Adipose tissue (tissue), 3 donors: ENCODE results near the gene NPAS3. TPM values are rescaled to one million over a fixed set of nuclear protein-coding genes. Genes with fewer than 3 reads are reported as not detected.

Experiments
- H3K27ac ChIP-seq: one replicate; pipeline ENCODE4 v1.5.1; 2013; ENCODE audit warnings: low read depth, low read length
- WGBS, 3 donors: extraction: QIAGEN DNeasy Blood & Tissue Kit; methylation state at CpG; one replicate each; pipeline ENCODE4 v1.1.7; 2013; 5-methylcytosine and 5-hydroxymethylcytosine counted together
- polyA plus RNA-seq, 3 donors: library from polyadenylated mRNA; stranded (reverse); fragments of 200-250 nt; gene quantifications; one replicate each; pipeline ENCODE4 v1.2.3, GENCODE V29; 2013
- donor health status: healthy with polysubstance abuse.
- donor health status: Bipolar disorder and iron deficiency.
- donor health status: healthy.

The NPAS3 gene
- polyA plus RNA-seq, 3 donors, result 0.26 to 2.8 (median 0.51) TPM

GRCh38 chr14:32939254-32940065 lies 781 bp downstream of the NPAS3 start:
- peak overlapping the region; percentile 46 for H3K27ac ChIP-seq
- 0 to 1% (median 1%) methylated on average over 59 to 79 of the region's 80 CpGs for WGBS, 3 donors

GRCh38 chr14:32940066-32940651 lies 1.5 kb downstream of the NPAS3 start:
- WGBS, 3 donors, result 10 to 33% (median 12%) methylated on average over 13 of the region's 13 CpGs

GRCh38 chr14:32940711-32941667 lies 2.3 kb downstream of the NPAS3 start:
- 64 to 78% (median 76%) methylated on average over 7 of the region's 7 CpGs for WGBS, 3 donors
- no peak overlapping the region for H3K27ac ChIP-seq

More at GRCh38 chr14:32940066-32940651, 1.5 kb downstream of the NPAS3 start:
- H3K27ac ChIP-seq, result no peak overlapping the region

- 79 to 88% (median 86%) methylated on average over 2 of the region's 2 CpGs for WGBS, 3 donors
- H3K27ac ChIP-seq, result no peak overlapping the region
These were observed 3.0 kb downstream of the NPAS3 start for GRCh38 chr14:32941668-32942065.

- H3K27ac ChIP-seq, result no peak overlapping the region
- 97 to 100% (median 100%) methylated on average over 1 of the region's 1 CpG for WGBS, 3 donors
These were observed 8.4 kb downstream of the NPAS3 start for GRCh38 chr14:32947081-32947480.

GRCh38 chr14:32947792-32948191 lies 9.1 kb downstream of the NPAS3 start:
- WGBS, 3 donors, result 58 to 69% (median 63%) methylated on average over 2 of the region's 2 CpGs
- no peak overlapping the region for H3K27ac ChIP-seq

- WGBS, 3 donors, result 65 to 88% (median 81%) methylated on average over 2 of the region's 2 CpGs
These were observed 11.9 kb downstream of the NPAS3 start for GRCh38 chr14:32950584-32950983.

GRCh38 chr14:32967421-32967820 lies 28.7 kb downstream of the NPAS3 start:
- H3K27ac ChIP-seq, result no peak overlapping the region
- WGBS, 3 donors, result 74 to 87% (median 85%) methylated on average over 3 of the region's 3 CpGs

More at GRCh38 chr14:32950584-32950983, 11.9 kb downstream of the NPAS3 start:
- no peak overlapping the region for H3K27ac ChIP-seq

GRCh38 chr14:32968972-32969544 lies 30.4 kb downstream of the NPAS3 start:
- H3K27ac ChIP-seq, result no peak overlapping the region
- WGBS, 3 donors, result 85 to 91% (median 85%) methylated on average over 2 of the region's 2 CpGs

- no peak overlapping the region for H3K27ac ChIP-seq
- WGBS, 3 donors, result 62 to 92% (median 70%) methylated on average over 2 of the region's 2 CpGs
These were observed 39.2 kb downstream of the NPAS3 start for GRCh38 chr14:32977913-32978312.

GRCh38 chr14:32978691-32979255 lies 40.1 kb downstream of the NPAS3 start:
- 92 to 94% (median 93%) methylated on average over 4 of the region's 4 CpGs for WGBS, 3 donors
- H3K27ac ChIP-seq, result no peak overlapping the region

GRCh38 chr14:32980178-32980901 lies 41.7 kb downstream of the NPAS3 start:
- 80 to 95% (median 94%) methylated on average over 6 of the region's 6 CpGs for WGBS, 3 donors
- no peak overlapping the region for H3K27ac ChIP-seq

- WGBS, 3 donors, result 61 to 93% (median 66%) methylated on average over 3 of the region's 3 CpGs
These were observed 42.3 kb downstream of the NPAS3 start for GRCh38 chr14:32980902-32981501.

GRCh38 chr14:32984241-32984930 lies 45.7 kb downstream of the NPAS3 start:
- H3K27ac ChIP-seq, result no peak overlapping the region
- WGBS, 3 donors, result 84 to 94% (median 85%) methylated on average over 2 of the region's 2 CpGs

More at GRCh38 chr14:32980902-32981501, 42.3 kb downstream of the NPAS3 start:
- no peak overlapping the region for H3K27ac ChIP-seq

- WGBS, 3 donors, result 87 to 90% (median 90%) methylated on average over 8 of the region's 8 CpGs
These were observed 47.2 kb downstream of the NPAS3 start for GRCh38 chr14:32985866-32986265.

GRCh38 chr14:32986791-32987540 lies 48.3 kb downstream of the NPAS3 start:
- no peak overlapping the region for H3K27ac ChIP-seq
- WGBS, 3 donors, result 73 to 84% (median 82%) methylated on average over 7 of the region's 7 CpGs

More at GRCh38 chr14:32985866-32986265, 47.2 kb downstream of the NPAS3 start:
- H3K27ac ChIP-seq, result no peak overlapping the region
